HG02623 (cell line): ENCODE results near the gene IFTAP.

Experiments used
- ATAC-seq: cut with Tn5 transposase; IDR thresholded peaks from one replicate; pipeline ENCODE4 v1.9.1; 2021; ENCODE audit warnings: moderate library complexity; ENCODE audit not compliant: unreplicated experiment

Gene IFTAP

DNA sequence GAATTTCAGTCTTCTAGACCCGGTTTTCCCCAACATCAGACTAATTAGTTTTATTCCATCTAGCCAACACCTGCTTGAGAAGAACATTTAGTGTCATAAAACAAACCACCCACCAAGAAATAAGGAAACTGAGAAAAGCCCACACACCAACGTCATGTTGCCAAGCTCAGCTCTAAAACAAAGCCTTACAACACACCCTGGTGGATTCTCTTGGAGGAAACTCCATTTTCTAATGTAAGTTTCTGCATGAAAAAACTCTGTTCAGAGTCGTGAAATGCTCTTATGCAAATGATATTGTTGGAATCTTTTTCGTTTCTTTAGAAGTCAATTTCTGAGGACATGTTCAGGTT lies 108.7 kb downstream of the IFTAP start:
- ATAC-seq = peak; percentile 64
